RWPE1 (cell line): ENCODE data around the gene GARIN1A.

ENCODE experiments used
- CTCF ChIA-PET: fragments of 350-600 bp; sonication (Branson Sonifier 250); formaldehyde crosslinking; extraction: SDS; loops from one replicate; lab custom pipeline; 2021; lab: Yijun Ruan, JAX
- POLR2A ChIA-PET: fragments of 400-600 bp; formaldehyde crosslinking; extraction: SDS; loops from one replicate; lab custom pipeline; 2020; ENCODE audit warnings: antibody characterized with exemption; ENCODE audit not compliant: low non-redundant PET; lab: Yijun Ruan, JAX
- DNase-seq: peaks from one replicate; pipeline ENCODE4 v3.0.0; 2012; ENCODE audit warnings: low spot score
- H3K27ac ChIP-seq: fragments of 450-650 bp; 2 replicates; pipeline ENCODE4 v1.5.1; 2017
- TF ChIP-seq, protein P1 (sequence below): fragments of 450-650 bp; conservative IDR thresholded peaks from 2 replicates; pipeline ENCODE4 v1.5.1; 2017; ENCODE audit warnings: low read depth, mild to moderate bottlenecking

GARIN1A gene

DNA sequence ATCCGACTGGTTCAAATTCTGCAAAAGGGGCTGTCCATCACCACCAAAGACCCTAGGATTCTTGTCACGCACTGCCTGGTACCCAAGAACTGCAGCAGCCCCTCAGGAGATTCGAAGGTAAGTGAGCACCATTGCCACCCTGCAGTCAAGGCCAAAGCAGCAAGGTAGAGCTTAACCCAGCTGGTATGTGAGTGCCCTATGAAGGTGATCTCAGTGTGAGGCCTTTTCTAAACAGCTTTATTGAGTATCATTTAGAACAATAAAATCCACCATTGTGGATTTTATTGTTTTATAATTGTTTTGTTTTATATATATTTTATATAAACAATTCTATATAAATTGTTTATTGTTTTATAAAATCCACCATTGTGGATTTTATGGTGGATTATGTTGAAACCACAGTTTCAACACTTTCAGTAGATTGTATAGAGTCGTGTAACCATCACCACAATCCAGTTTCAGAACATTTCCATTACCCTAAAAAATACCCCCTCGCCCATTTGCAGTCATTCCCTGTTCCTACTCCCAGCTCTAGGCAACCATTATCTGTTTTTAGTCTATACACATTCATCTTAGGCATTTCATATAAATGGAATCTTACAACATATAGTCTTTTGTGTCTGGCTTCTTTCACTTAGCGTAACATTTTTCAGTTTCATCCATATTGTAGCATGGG, 47.0 kb downstream of the GARIN1A start:
- ChIA-PET CTCF (no interaction called here), POLR2A (no interaction called here)
- no peak overlapping the region for H3K27ac ChIP-seq
- TF ChIP-seq, protein P1, sequence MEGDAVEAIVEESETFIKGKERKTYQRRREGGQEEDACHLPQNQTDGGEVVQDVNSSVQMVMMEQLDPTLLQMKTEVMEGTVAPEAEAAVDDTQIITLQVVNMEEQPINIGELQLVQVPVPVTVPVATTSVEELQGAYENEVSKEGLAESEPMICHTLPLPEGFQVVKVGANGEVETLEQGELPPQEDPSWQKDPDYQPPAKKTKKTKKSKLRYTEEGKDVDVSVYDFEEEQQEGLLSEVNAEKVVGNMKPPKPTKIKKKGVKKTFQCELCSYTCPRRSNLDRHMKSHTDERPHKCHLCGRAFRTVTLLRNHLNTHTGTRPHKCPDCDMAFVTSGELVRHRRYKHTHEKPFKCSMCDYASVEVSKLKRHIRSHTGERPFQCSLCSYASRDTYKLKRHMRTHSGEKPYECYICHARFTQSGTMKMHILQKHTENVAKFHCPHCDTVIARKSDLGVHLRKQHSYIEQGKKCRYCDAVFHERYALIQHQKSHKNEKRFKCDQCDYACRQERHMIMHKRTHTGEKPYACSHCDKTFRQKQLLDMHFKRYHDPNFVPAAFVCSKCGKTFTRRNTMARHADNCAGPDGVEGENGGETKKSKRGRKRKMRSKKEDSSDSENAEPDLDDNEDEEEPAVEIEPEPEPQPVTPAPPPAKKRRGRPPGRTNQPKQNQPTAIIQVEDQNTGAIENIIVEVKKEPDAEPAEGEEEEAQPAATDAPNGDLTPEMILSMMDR = no peak
- DNase-seq = no peak

DNA sequence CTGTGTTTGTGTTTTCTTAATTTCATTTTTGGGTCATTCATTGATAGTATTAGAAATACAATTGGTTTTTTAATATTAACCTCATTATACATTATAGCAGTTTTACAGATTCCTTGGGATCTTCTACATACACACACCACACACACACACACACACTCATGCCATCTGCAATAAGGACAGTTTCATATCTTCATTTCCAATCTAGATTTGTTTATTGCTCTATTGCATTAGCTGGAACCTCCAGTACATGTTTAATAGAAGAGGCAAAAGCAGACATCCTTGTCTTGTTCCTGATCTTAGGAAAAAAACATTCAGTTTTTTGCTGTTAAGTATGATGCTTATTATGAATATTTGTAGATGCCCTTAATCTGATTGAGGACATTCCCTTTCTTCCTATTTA, 49.3 kb downstream of the GARIN1A start:
- H3K27ac ChIP-seq = no peak overlapping the region
- TF ChIP-seq, protein P1 = no peak
- ChIA-PET POLR2A (no interaction called here), CTCF (no interaction called here)
- DNase-seq = no peak
